ENCODE measurements around the gene EVPL. TPM values are rescaled to one million over a fixed set of nuclear protein-coding genes. Genes with fewer than 3 reads are reported as not detected.
A peak's percentile ranks its signal among the peaks of the same experiment; 100 is the strongest.

Gene EVPL
- total and polyA plus RNA-seq, 8 donors, result 1.2 to 105 (median 9.0) TPM

DNA sequence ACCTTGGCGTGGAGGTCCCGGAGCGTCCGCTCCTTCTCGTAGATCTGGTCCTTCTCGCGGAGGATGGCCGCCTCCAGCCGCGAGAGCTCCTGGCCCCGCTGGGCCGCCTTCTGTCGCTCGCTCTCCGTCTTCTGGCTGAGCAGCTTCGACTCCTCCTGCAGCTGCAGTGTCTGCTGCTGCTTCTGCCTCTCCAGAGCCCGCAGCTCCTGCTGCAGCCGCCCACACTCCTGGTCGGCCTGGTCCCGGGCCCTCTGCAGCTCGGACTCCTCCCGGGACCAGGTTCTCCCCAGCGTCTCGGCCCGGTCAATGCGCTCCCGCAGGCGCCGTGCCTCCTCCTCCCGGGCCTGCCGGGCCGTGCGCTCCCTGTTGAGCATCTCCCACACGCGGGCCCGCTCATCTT lies 18.9 kb downstream of the EVPL start:
- intact Hi-C loops (cut with DNase I; ENCODE audit: low total_unique reads), result loop anchor here (5.0 kb wide), 1 partner anchor 91 kb away; no protein-coding TSS in a partner anchor
- H3K4me3 ChIP-seq, result no peak overlapping the region
- no peak overlapping the region for H3K27ac ChIP-seq
- peaks cover 5 to 18% (median 7%) of the 10 kb centered on the region in 4 donors for H3K4me1 ChIP-seq
- DNase-seq, result no peak
- WGBS, 5 donors, result 94 to 96% (median 95%) methylated on average over 36 of the region's 36 CpGs
- no peaks in the 10 kb centered on the region for H3K9me3 ChIP-seq
- no peaks in the 10 kb centered on the region for H3K27me3 ChIP-seq
- H3K36me3 ChIP-seq, result peaks cover 0 to 35% (median 18%) of the 10 kb centered on the region in 4 donors
- TF ChIP-seq EP300 (IDR thresholded peaks at IDR 0.05), result no peak
- TF ChIP-seq POLR2AphosphoS5 (IDR thresholded peaks at IDR 0.05), result no peak

DNA sequence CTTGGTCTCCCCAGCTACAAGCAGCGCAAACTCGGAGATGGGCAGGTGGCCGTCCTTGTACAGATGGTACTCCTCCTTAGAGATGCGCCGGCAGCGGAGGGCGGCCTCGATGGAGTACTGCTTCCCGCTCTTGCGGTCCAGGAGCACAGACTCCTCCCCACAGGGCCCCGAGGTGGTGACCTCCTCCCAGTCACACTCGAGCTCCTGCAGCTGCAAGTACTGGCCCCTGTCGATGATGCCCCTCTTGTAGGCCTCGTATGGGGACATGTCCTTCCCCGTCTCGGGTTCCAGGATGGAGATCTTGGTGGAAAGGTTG lies 19.3 kb downstream of the EVPL start:
- no peaks in the 10 kb centered on the region for H3K9me3 ChIP-seq
- no peak overlapping the region for H3K4me3 ChIP-seq
- no peak overlapping the region for H3K27ac ChIP-seq
- intact Hi-C loops (cut with DNase I; ENCODE audit: low total_unique reads), result loop anchor here (5.0 kb wide), 1 partner anchor 91 kb away; no protein-coding TSS in a partner anchor
- WGBS, 5 donors, result 83 to 92% (median 90%) methylated on average over 16 of the region's 16 CpGs
- peak in 1 of 2 donors; percentile 2 for DNase-seq
- H3K27me3 ChIP-seq, result no peaks in the 10 kb centered on the region
- H3K4me1 ChIP-seq, result peaks cover 6 to 22% (median 9%) of the 10 kb centered on the region in 4 donors
- TF ChIP-seq, protein P1, sequence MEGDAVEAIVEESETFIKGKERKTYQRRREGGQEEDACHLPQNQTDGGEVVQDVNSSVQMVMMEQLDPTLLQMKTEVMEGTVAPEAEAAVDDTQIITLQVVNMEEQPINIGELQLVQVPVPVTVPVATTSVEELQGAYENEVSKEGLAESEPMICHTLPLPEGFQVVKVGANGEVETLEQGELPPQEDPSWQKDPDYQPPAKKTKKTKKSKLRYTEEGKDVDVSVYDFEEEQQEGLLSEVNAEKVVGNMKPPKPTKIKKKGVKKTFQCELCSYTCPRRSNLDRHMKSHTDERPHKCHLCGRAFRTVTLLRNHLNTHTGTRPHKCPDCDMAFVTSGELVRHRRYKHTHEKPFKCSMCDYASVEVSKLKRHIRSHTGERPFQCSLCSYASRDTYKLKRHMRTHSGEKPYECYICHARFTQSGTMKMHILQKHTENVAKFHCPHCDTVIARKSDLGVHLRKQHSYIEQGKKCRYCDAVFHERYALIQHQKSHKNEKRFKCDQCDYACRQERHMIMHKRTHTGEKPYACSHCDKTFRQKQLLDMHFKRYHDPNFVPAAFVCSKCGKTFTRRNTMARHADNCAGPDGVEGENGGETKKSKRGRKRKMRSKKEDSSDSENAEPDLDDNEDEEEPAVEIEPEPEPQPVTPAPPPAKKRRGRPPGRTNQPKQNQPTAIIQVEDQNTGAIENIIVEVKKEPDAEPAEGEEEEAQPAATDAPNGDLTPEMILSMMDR (IDR thresholded peaks at IDR 0.05), result no peak
- TF ChIP-seq POLR2A (IDR thresholded peaks at IDR 0.05) (no peak), POLR2AphosphoS5 (IDR thresholded peaks at IDR 0.05) (no peak), EP300 (IDR thresholded peaks at IDR 0.05) (no peak)
- peaks cover 0 to 35% (median 20%) of the 10 kb centered on the region in 4 donors for H3K36me3 ChIP-seq

DNA sequence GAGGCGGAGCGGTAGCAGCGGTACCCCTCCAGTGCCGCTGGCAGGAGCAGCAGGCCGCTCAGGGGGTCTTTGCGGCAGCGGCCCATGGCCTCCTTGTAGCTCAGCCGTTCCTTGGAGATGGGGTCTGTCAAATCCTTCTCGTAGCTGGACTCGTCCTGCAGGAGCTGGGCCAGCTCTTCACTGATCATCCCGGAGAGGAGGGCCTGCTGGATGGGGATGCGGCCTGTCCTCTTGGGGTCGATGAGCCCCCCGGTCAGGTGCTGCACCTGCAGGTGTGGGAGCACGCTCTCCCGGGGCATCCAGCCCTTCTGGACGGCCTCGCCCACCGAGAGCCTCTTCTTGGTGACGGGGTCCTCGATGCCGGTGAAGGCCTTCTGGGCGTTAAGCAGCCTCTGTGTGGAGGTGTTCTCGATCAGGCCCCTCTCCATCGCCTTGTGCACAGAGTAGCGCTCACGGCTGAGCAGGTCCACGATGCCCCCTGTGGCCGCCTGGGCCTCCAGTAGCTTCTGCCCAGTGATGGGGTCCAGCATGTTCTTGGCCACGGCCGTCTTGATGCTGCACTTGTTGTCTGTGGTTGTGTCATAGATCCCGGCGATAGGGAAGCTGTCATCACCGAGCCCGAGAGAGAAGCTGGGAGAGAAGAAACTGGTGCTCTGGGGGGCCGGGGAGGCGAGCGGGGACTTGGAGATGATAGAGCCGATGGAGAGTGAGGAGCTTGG lies 19.8 kb downstream of the EVPL start:
- intact Hi-C loops (cut with DNase I; ENCODE audit: low total_unique reads), result loop anchor here (5.0 kb wide), 1 partner anchor 90 kb away; no protein-coding TSS in a partner anchor
- Histone ChIP-seq H3K4me1 (peaks cover 6 to 22% (median 9%) of the 10 kb centered on the region in 4 donors), H3K9me3 (no peaks in the 10 kb centered on the region), H3K27me3 (no peaks in the 10 kb centered on the region), H3K36me3 (peaks cover 0 to 37% (median 24%) of the 10 kb centered on the region in 4 donors), H3K27ac (no peak overlapping the region), H3K4me3 (no peak overlapping the region)
- TF ChIP-seq EP300 (IDR thresholded peaks at IDR 0.05) (no peak), POLR2AphosphoS5 (IDR thresholded peaks at IDR 0.05) (no peak), POLR2A (IDR thresholded peaks at IDR 0.05) (no peak)
- TF ChIP-seq, protein P1 (IDR thresholded peaks at IDR 0.05), result no peak
- WGBS, 5 donors, result 90 to 94% (median 94%) methylated on average over 25 to 39 of the region's 39 CpGs
- no peak for DNase-seq

DNA sequence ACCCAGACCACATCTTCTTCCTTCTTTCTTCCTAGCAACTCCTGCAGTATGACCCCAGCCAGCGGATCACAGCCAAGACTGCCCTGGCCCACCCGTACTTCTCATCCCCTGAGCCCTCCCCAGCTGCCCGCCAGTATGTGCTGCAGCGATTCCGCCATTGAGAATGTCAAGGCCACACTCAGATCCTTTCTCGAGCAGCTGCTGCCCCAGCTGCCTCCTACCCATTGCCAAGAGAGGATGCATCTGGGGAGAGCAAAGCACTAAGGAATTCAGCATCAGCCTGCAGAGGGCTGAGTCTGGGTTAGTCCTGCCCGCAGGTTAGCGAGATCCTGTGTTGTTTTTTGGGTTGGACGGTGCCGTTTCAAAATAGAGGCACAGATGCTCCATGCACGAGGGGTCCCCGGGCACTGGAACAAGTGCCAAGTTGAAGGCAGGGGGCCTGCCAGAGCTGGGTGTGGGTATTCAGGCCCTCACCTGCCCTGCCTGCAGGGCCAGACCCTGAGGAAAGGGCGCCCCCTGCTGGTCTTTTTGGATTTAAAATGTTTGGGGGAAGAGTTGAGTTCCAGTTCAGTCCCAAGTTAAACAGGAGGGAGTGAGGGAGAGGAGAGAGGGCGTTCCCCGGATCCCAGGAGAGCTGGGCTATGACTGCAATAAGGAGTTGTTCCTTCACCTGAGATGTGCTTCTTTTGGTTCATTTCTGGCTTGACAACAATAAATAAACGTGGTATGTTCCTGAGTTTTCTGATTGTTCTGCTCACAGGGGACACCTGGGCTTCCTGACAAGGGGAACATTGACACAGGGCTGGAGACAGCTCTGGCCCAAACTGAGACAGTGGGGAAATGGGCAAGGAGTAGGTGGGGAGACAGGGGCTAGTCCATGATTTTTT lies 21.6 kb downstream of the EVPL start:
- peaks cover 9 to 28% (median 12%) of the 10 kb centered on the region in 4 donors for H3K4me1 ChIP-seq
- no peaks in the 10 kb centered on the region for H3K27me3 ChIP-seq
- peak; percentile 86 for DNase-seq
- no peaks in the 10 kb centered on the region for H3K9me3 ChIP-seq
- peaks cover 0 to 51% (median 29%) of the 10 kb centered on the region in 4 donors for H3K36me3 ChIP-seq
- intact Hi-C loops (cut with DNase I; ENCODE audit: low total_unique reads), result loop anchor here (5.0 kb wide), 1 partner anchor 88 kb away; no protein-coding TSS in a partner anchor
- H3K4me3 ChIP-seq, result no peak overlapping the region
- WGBS, 5 donors, result 43 to 59% (median 50%) methylated on average over 15 to 16 of the region's 16 CpGs
- peak overlapping the region in 3 of 5 donors; percentile 3 to 37 (median 4) for H3K27ac ChIP-seq
- no peak for TF ChIP-seq POLR2A (IDR thresholded peaks at IDR 0.05)
- TF ChIP-seq, protein P1 (IDR thresholded peaks at IDR 0.05), result peak in 5 of 7 experiments; percentile 33 to 78 (median 65)
- TF ChIP-seq POLR2AphosphoS5 (IDR thresholded peaks at IDR 0.05), result peak in 1 of 3 donors; percentile 38

Data from stomach (tissue), 9 donors.